Activated T-cell treated with anti-CD3 and anti-CD28 coated beads for 1 hour (primary cell): ENCODE data around the gene P4HA2.

ENCODE experiments used
- DNase-seq: peaks from one replicate; pipeline ENCODE4 v3.0.0-alpha.2; 2020; ENCODE audit warnings: low read depth

The P4HA2 gene

GRCh38 chr5:132227485-132228240 lies at the start of gene P4HA2:
Gene P4HA2, minus strand, starts transcription at chr5:132227853. Its CDS starts 9,227 bp downstream, at chr5:132218626.
- no peak for DNase-seq

- DNase-seq, result no peak
These were observed 49.6 kb upstream of the P4HA2 start for GRCh38 chr5:132277256-132277655.

GRCh38 chr5:132275367-132276220 lies 47.9 kb upstream of the P4HA2 start:
- DNase-seq, result no peak

GRCh38 chr5:132274050-132274792 lies 46.6 kb upstream of the P4HA2 start:
- no peak for DNase-seq

- DNase-seq, result no peak
These were observed 46.0 kb upstream of the P4HA2 start for GRCh38 chr5:132273631-132274030.

- DNase-seq, result peak; percentile 68
These were observed 44.9 kb upstream of the P4HA2 start for GRCh38 chr5:132272311-132273210.

- DNase-seq, result no peak
These were observed 43.9 kb upstream of the P4HA2 start for GRCh38 chr5:132271251-132272246.

- DNase-seq, result no peak
These were observed 43.1 kb upstream of the P4HA2 start for GRCh38 chr5:132270706-132271105.

GRCh38 chr5:132270335-132270665 lies 42.6 kb upstream of the P4HA2 start:
- DNase-seq, result no peak

GRCh38 chr5:132269635-132270334 lies 42.1 kb upstream of the P4HA2 start:
- no peak for DNase-seq

GRCh38 chr5:132268769-132269551 lies 41.3 kb upstream of the P4HA2 start:
- DNase-seq, result no peak

- no peak for DNase-seq
These were observed 40.5 kb upstream of the P4HA2 start for GRCh38 chr5:132267931-132268768.

GRCh38 chr5:132267166-132267739 lies 39.6 kb upstream of the P4HA2 start:
- DNase-seq, result no peak

- no peak for DNase-seq
These were observed 39.1 kb upstream of the P4HA2 start for GRCh38 chr5:132266836-132267160.

- DNase-seq, result no peak
These were observed 38.6 kb upstream of the P4HA2 start for GRCh38 chr5:132266031-132266835.

GRCh38 chr5:132265336-132266030 lies 37.8 kb upstream of the P4HA2 start:
- no peak for DNase-seq
